CD14-positive monocyte (primary cell): Measurements from ENCODE around the gene AEBP2. TPM values are rescaled to one million over a fixed set of nuclear protein-coding genes. Genes with fewer than 3 reads are reported as not detected.

Experiments used
- DNase-seq, 3 donors: peaks; one replicate each; pipeline ENCODE4 v3.0.0-alpha.2; 2011 to 2022
- H2AFZ ChIP-seq: 2 replicates; pipeline ENCODE4 v1.6.0; 2012; ENCODE audit warnings: mild to moderate bottlenecking, low read depth, low read length, inconsistent platforms; ENCODE audit not compliant: insufficient read depth, poor library complexity, severe bottlenecking
- H3K27ac ChIP-seq, 2 donors: 1 replicate in 1 of 2; 2 replicates in 1 of 2; pipeline ENCODE4 v1.5.1; 2012 to 2013; ENCODE audit warnings: low read length in 2 of 2, control low read depth in 1 of 2, inconsistent platforms in 1 of 2, low read depth in 1 of 2, mild to moderate bottlenecking in 1 of 2
- H3K27me3 ChIP-seq, 2 donors: one replicate each; pipeline versions ENCODE4 v1.6.0 to v1.6.1; 2011 to 2013; ENCODE audit warnings: low read length in 2 of 2; ENCODE audit not compliant: control insufficient read depth in 2 of 2, insufficient read depth in 2 of 2
- H3K36me3 ChIP-seq, 2 donors: replicated peaks in 1 of 2; 1 replicate in 1 of 2; 2 replicates in 1 of 2; pipeline versions ENCODE4 v1.5.1 to v1.6.1; 2012 to 2013; ENCODE audit warnings: low read length in 2 of 2, control low read depth in 1 of 2, inconsistent platforms in 1 of 2, mild to moderate bottlenecking in 1 of 2; ENCODE audit not compliant: insufficient read depth in 2 of 2, control insufficient read depth in 1 of 2
- H3K4me1 ChIP-seq, 2 donors: 1 replicate in 1 of 2; 2 replicates in 1 of 2; pipeline versions ENCODE4 v1.5.1 to v1.6.1; 2012 to 2013; ENCODE audit warnings: low read length in 2 of 2, control low read depth in 1 of 2, inconsistent platforms in 1 of 2, mild to moderate bottlenecking in 1 of 2, moderate library complexity in 1 of 2; ENCODE audit not compliant: insufficient read depth in 2 of 2, control insufficient read depth in 1 of 2
- H3K4me2 ChIP-seq: replicated peaks from 2 replicates; pipeline ENCODE3; 2012; ENCODE audit warnings: low read length, moderate library complexity, mild to moderate bottlenecking; ENCODE audit not compliant: poor library complexity, severe bottlenecking; ENCODE audit errors: extremely low read depth
- H3K4me3 ChIP-seq, 3 experiments: fragments of 200-600 bp in 1 of 3; sonication (generic) in 1 of 3; replicated peaks in 1 of 3; 1 replicate in 2 of 3; 2 replicates in 1 of 3; pipeline ENCODE4 v1.5.1; 2011 to 2013; ENCODE audit warnings: low read length in 3 of 3, mild to moderate bottlenecking in 3 of 3, control low read depth in 2 of 3, low read depth in 2 of 3, inconsistent platforms in 1 of 3, moderate library complexity in 1 of 3
- H3K79me2 ChIP-seq: 2 replicates; pipeline ENCODE4 v1.6.0; 2012; ENCODE audit warnings: mild to moderate bottlenecking, control low read depth, inconsistent platforms, low read length, moderate library complexity; ENCODE audit not compliant: insufficient read depth
- H3K9ac ChIP-seq: 2 replicates; pipeline ENCODE4 v1.6.0; 2017; ENCODE audit warnings: low read length, mild to moderate bottlenecking; ENCODE audit not compliant: insufficient read depth, poor library complexity, severe bottlenecking
- H3K9me3 ChIP-seq, 2 donors: replicated peaks in 1 of 2; 1 replicate in 1 of 2; 2 replicates in 1 of 2; pipeline versions ENCODE4 v1.5.1 to v1.6.1; 2012 to 2013; ENCODE audit warnings: low read length in 2 of 2, control low read depth in 1 of 2; ENCODE audit not compliant: control insufficient read depth in 1 of 2, insufficient read depth in 1 of 2
- H4K20me1 ChIP-seq: 2 replicates; pipeline ENCODE4 v1.6.0; 2012; ENCODE audit warnings: mild to moderate bottlenecking, low read length, control low read depth, moderate library complexity; ENCODE audit not compliant: insufficient read depth
- H3K27ac Mint-ChIP-seq, 7 donors: one replicate each; pipeline ENCODE4 v1.8.0; 2020; ENCODE audit warnings: mild to moderate bottlenecking in 7 of 7, mixed read lengths in 7 of 7, moderate library complexity in 6 of 7, inconsistent platforms in 2 of 7
- H3K27me3 Mint-ChIP-seq, 3 donors: one replicate each; pipeline ENCODE4 v1.8.0; 2021 to 2022; ENCODE audit warnings: low read depth in 3 of 3, mild to moderate bottlenecking in 3 of 3, mixed read lengths in 3 of 3, moderate library complexity in 3 of 3, inconsistent platforms in 1 of 3
- H3K36me3 Mint-ChIP-seq, 2 donors: one replicate each; pipeline ENCODE4 v1.8.0; 2020; ENCODE audit warnings: mixed read lengths in 2 of 2, inconsistent platforms in 1 of 2, mild to moderate bottlenecking in 1 of 2
- H3K4me1 Mint-ChIP-seq: one replicate; pipeline ENCODE4 v1.8.0; 2020; ENCODE audit warnings: mild to moderate bottlenecking, mixed read lengths
- H3K4me3 Mint-ChIP-seq, 2 donors: one replicate each; pipeline ENCODE4 v1.8.0; 2020; ENCODE audit warnings: mild to moderate bottlenecking in 2 of 2, mixed read lengths in 2 of 2, moderate library complexity in 1 of 2
- H3K9me3 Mint-ChIP-seq, 7 donors: one replicate each; pipeline ENCODE4 v1.8.0; 2020 to 2022; ENCODE audit warnings: mixed read lengths in 7 of 7, mild to moderate bottlenecking in 6 of 7, moderate library complexity in 6 of 7, inconsistent platforms in 2 of 7
- WGBS: methylation state at CpG from one replicate; pipeline ENCODE4 v1.1.5; 2013; ENCODE audit warnings: missing lambda C conversion rate; ENCODE audit not compliant: insufficient coverage; 5-methylcytosine and 5-hydroxymethylcytosine counted together
- intact Hi-C, 2 donors: fragments of 100-400 bp; cut with micrococcal nuclease; formaldehyde crosslinking; loops; one replicate each; pipeline versions ENCODE4 v1.15.0 to v1.15.1; 2023
- polyA plus RNA-seq, 3 donors: library from polyadenylated mRNA; depleted of rRNA in 1 of 3; unstranded in 2 of 3; stranded (reverse) in 1 of 3; fragments of 300-500 nt in 2 of 3; fragments of >200 nt in 1 of 3; fragmentation: Illumina TruSeq in 2 of 3; gene quantifications; 1 replicate in 2 of 3; 2 replicates in 1 of 3; pipeline ENCODE4 v1.2.3, GENCODE V29; 2012 to 2021
- TF ChIP-seq, protein P1 (sequence below): fragments of 200-600 bp; IDR thresholded peaks from one replicate; pipeline ENCODE4 v1.8.0; 2022; ENCODE audit warnings: antibody characterized with exemption, mild to moderate bottlenecking

Gene AEBP2
- polyA plus RNA-seq, 3 donors: 3.0 to 8.0 (median 4.4) TPM

DNA sequence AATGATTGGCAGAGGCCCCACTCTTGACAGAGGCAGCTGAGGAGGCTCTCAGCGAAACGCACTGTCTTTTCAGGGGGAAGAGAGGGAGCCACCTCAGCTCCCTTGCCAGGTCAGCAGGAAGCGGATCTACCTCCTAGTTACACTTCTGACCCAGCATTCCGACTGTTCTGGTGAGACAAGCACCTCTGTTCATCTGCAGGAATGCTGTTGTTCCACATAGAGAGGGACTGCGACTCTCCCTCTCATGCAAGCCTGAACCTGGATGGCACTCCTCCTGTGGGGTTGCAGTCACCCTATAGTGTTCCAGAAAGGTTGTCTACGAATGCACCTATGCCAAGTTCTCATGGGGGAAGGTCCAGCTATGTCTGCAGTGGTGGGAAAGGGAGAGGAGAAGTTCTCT, 37.1 kb upstream of the AEBP2 start:
- WGBS: 85% methylated on average over 5 of the region's 6 CpGs
- Mint-ChIP-seq H3K4me1 (no peaks in the 10 kb centered on the region), H3K4me3 (no peak overlapping the region), H3K27me3 (peaks cover 0 to 2% (median 0%) of the 10 kb centered on the region in 3 donors), H3K27ac (no peak overlapping the region), H3K9me3 (peaks cover 5 to 26% (median 18%) of the 10 kb centered on the region in 7 donors), H3K36me3 (no peaks in the 10 kb centered on the region)
- Histone ChIP-seq H3K79me2 (no peaks in the 10 kb centered on the region), H3K4me2 (no peak overlapping the region), H3K36me3 (no peaks in the 10 kb centered on the region), H3K9ac (no peak overlapping the region), H3K9me3 (peaks cover 0 to 21% of the 10 kb centered on the region in 2 donors), H3K4me1 (no peaks in the 10 kb centered on the region), H2AFZ (no peak overlapping the region), H3K27ac (no peak overlapping the region), H3K27me3 (no peaks in the 10 kb centered on the region), H4K20me1 (no peaks in the 10 kb centered on the region), H3K4me3 (no peak overlapping the region)
- TF ChIP-seq, protein P1, sequence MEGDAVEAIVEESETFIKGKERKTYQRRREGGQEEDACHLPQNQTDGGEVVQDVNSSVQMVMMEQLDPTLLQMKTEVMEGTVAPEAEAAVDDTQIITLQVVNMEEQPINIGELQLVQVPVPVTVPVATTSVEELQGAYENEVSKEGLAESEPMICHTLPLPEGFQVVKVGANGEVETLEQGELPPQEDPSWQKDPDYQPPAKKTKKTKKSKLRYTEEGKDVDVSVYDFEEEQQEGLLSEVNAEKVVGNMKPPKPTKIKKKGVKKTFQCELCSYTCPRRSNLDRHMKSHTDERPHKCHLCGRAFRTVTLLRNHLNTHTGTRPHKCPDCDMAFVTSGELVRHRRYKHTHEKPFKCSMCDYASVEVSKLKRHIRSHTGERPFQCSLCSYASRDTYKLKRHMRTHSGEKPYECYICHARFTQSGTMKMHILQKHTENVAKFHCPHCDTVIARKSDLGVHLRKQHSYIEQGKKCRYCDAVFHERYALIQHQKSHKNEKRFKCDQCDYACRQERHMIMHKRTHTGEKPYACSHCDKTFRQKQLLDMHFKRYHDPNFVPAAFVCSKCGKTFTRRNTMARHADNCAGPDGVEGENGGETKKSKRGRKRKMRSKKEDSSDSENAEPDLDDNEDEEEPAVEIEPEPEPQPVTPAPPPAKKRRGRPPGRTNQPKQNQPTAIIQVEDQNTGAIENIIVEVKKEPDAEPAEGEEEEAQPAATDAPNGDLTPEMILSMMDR: no peak
- intact Hi-C loops: no loop called here
- no peak for DNase-seq

DNA sequence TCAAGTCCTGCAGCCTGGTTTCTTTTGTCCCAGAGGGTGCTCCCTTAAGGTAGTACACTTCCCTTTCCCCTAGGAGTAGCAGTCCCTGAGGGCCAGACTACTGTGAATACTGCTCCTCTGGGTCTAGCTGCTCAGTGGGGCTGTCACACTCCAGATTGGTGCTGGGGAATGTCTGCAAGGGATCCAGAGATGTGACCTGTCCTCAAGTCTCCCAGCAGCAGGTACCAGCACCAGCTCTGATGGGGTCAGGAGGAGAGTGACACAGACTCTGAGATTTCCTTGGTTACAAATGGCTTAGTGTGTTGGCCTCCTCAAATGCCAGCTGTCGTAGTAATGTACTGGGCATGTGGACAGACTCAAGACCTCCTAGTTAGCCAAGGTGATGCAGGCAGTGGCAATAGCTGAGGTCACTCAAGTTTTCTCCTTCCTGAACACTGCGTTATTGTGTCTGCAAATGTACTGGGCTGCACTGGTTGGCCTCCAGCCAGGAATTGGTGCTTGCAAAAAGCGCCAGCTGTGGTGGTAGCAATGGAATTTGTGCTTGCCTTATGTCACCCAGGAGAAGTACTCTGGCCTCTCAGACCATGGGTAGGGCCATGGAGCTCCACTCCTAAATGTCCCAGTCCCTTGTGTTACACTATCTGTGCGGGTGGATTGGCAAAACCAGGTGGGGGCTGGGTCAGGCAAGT, 36.4 kb upstream of the AEBP2 start:
- no peak for DNase-seq
- TF ChIP-seq, protein P1: no peak
- intact Hi-C loops: no loop called here
- no peak overlapping the region for H3K27ac Mint-ChIP-seq
- no peaks in the 10 kb centered on the region for H3K4me1 ChIP-seq
- H3K9me3 ChIP-seq: peaks cover 0 to 21% of the 10 kb centered on the region in 2 donors
- no peaks in the 10 kb centered on the region for H3K36me3 Mint-ChIP-seq
- no peak overlapping the region for H3K4me3 Mint-ChIP-seq
- H3K79me2 ChIP-seq: no peaks in the 10 kb centered on the region
- peaks cover 5 to 29% (median 18%) of the 10 kb centered on the region in 7 donors for H3K9me3 Mint-ChIP-seq
- no peak overlapping the region for H3K4me2 ChIP-seq
- no peaks in the 10 kb centered on the region for H4K20me1 ChIP-seq
- no peaks in the 10 kb centered on the region for H3K36me3 ChIP-seq
- no peak overlapping the region for H3K9ac ChIP-seq
- peaks cover 0 to 2% (median 0%) of the 10 kb centered on the region in 3 donors for H3K27me3 Mint-ChIP-seq
- H3K4me1 Mint-ChIP-seq: no peaks in the 10 kb centered on the region
- no peak overlapping the region for H3K27ac ChIP-seq
- H3K4me3 ChIP-seq: no peak overlapping the region
- H2AFZ ChIP-seq: no peak overlapping the region
- 98% methylated on average over 4 of the region's 4 CpGs for WGBS
- no peaks in the 10 kb centered on the region for H3K27me3 ChIP-seq
